NCI-H226 (cell line): ENCODE measurements around the gene C1QA.

Experiments
- DNase-seq: peaks from one replicate; pipeline ENCODE4 v3.0.0-alpha.2; 2015

Gene C1QA

GRCh38 chr1:22612671-22613571 is 23.5 kb upstream of the C1QA start:
- DNase-seq = no peak

GRCh38 chr1:22613572-22613918 is 22.9 kb upstream of the C1QA start:
- DNase-seq = no peak

GRCh38 chr1:22613951-22614350 is 22.5 kb upstream of the C1QA start:
- no peak for DNase-seq

GRCh38 chr1:22615886-22616285 is 20.5 kb upstream of the C1QA start:
- DNase-seq = no peak

- DNase-seq = no peak
Observed at GRCh38 chr1:22616571-22616970, 19.9 kb upstream of the C1QA start.

- no peak for DNase-seq
Observed at GRCh38 chr1:22618056-22618455, 18.4 kb upstream of the C1QA start.

- DNase-seq = no peak
Observed at GRCh38 chr1:22619252-22619651, 17.2 kb upstream of the C1QA start.

- no peak for DNase-seq
Observed at GRCh38 chr1:22619798-22620197, 16.6 kb upstream of the C1QA start.

- no peak for DNase-seq
Observed at GRCh38 chr1:22621761-22622160, 14.7 kb upstream of the C1QA start.

- no peak for DNase-seq
Observed at GRCh38 chr1:22625262-22625925, 11.0 kb upstream of the C1QA start.

GRCh38 chr1:22626237-22627157 is 9.9 kb upstream of the C1QA start:
- no peak for DNase-seq

- no peak for DNase-seq
Observed at GRCh38 chr1:22627331-22627730, 9.1 kb upstream of the C1QA start.

GRCh38 chr1:22628698-22629444 is 7.6 kb upstream of the C1QA start:
- DNase-seq = no peak

- DNase-seq = no peak
Observed at GRCh38 chr1:22629886-22630285, 6.5 kb upstream of the C1QA start.

GRCh38 chr1:22633697-22634463 is 2.5 kb upstream of the C1QA start:
- no peak for DNase-seq

- no peak for DNase-seq
Observed at GRCh38 chr1:22635436-22635835, 992 bp upstream of the C1QA start.

GRCh38 chr1:22636927-22637326 is 499 bp downstream of the C1QA start:
- DNase-seq = no peak

GRCh38 chr1:22637907-22638445 is 1.5 kb downstream of the C1QA start:
- no peak for DNase-seq

- DNase-seq = no peak
Observed at GRCh38 chr1:22638476-22639234, 2.2 kb downstream of the C1QA start.

GRCh38 chr1:22639286-22639685 is 2.9 kb downstream of the C1QA start:
- DNase-seq = no peak

- DNase-seq = no peak
Observed at GRCh38 chr1:22641247-22641646, 4.8 kb downstream of the C1QA start.
